HG02970 (cell line): ENCODE results near the gene CLIC5.

Experiments used
- ATAC-seq: cut with Tn5 transposase; IDR thresholded peaks from one replicate; pipeline ENCODE4 v1.9.1; 2021; ENCODE audit warnings: mild to moderate bottlenecking, moderate library complexity, moderate number of reproducible peaks; ENCODE audit not compliant: unreplicated experiment, low FRiP score

The CLIC5 gene

DNA sequence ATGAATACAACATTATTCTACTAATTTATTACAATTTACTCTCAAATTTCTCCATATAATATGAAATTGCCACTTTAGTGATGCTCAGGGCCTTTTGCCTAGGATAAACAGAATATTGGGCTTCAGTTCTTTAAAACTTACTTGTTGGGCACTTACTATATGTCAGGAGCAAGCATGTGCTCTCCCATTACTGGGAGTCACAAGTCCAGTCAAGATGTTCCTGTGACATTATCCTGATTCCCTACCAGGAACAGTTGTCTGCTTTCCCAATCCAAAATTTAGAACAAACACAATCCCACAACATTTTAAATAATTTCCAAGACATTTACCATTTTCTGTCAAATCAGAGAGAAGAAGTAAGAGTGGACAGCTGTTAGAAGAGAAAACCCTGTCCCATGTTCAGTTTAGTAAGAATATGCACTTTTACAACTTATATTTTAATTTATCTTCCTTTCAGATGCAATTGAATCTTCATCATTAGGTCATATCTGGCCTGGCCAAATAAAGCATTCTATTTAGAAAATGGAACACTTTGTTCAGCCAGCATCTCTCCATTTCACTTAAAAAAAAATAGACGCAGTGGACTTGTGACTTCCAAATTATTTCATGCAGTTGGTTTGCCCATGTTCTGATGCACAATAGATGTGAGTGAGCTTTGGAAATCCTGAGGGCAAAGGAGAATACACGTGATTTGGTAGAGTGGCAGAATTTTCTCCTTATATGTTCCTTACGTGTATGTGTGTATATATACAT is 159.8 kb downstream of the CLIC5 start:
- no peak for ATAC-seq

GRCh38 chr6:45854149-45854742 is 161.4 kb downstream of the CLIC5 start:
- ATAC-seq, result no peak

- no peak for ATAC-seq
Observed at GRCh38 chr6:45851034-45851400, 164.6 kb downstream of the CLIC5 start.

GRCh38 chr6:45850378-45851033 is 165.2 kb downstream of the CLIC5 start:
- ATAC-seq, result no peak

GRCh38 chr6:45845567-45845966 is 170.1 kb downstream of the CLIC5 start:
- no peak for ATAC-seq

DNA sequence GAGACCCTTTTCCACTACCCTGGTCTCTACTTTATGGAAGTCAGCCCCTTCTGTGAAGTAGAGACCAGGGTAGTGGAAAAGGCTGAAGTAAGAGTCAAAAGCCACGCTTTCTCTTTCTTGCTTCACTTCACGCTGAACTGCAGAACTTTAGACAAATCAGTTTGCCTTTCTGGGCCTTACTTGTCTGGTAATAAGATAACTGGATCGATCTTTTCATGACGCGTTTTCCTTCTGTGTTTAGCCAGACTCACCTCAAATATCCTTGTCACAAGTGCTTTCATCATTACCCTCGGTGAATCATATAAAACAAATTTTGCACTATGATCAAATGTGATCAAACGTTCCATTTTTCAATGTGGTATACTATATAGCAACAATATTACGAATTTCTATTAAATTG is 170.7 kb downstream of the CLIC5 start:
- ATAC-seq, result no peak

DNA sequence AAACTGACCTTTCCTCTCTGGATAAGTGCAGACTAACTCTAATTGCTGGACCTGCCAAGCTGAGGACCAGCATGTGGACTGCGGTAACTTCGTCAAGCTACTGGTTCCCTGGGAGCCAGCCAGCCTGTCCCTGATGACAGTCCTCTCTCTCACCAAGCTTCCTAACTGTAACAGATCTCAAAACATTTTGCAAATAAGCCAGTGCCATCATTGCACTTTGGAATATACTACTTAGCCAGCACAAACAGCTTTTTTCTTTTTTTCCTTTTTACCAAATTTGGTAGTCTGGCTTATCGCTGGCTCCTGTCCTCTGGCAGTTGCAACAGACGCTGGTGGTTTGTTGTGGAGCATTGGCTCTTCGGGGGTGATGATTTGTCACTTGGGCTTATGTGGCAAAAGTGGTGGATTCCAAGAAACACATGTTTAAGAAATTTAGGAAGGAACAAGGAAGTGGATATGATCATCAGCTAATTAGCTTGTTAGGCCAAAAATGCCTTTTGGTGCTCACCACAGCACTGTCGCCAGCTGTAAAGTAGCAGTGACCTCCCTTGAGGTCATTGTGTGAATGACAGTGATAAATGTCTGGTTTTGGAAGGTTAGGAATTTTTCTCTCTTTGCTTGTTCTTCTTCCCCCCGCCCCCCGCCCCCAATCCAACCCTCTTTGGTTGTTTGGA is 171.7 kb downstream of the CLIC5 start:
- ATAC-seq, result no peak

GRCh38 chr6:45841062-45841461 is 174.6 kb downstream of the CLIC5 start:
- ATAC-seq, result no peak

GRCh38 chr6:45838996-45839395 is 176.7 kb downstream of the CLIC5 start:
- no peak for ATAC-seq

DNA sequence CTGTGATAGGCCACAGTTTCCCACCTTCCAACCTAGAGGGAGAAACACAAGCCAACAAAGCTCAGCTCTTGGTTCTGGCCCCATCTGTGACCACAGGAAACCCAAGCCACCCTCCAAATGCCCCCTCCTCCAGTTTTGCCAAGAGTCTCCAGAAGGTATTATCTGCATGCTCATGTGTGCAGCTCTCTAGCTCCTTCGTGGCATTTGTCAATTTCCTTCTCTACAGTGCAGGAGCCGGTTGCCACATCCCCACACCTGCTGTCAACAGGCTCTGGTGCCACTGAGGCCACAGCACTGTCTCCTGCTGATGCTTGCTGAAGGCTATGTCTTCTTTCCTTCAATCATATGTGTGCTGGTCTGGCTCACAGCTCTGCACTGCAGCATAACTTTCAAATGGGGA is 177.2 kb downstream of the CLIC5 start:
- ATAC-seq, result no peak

DNA sequence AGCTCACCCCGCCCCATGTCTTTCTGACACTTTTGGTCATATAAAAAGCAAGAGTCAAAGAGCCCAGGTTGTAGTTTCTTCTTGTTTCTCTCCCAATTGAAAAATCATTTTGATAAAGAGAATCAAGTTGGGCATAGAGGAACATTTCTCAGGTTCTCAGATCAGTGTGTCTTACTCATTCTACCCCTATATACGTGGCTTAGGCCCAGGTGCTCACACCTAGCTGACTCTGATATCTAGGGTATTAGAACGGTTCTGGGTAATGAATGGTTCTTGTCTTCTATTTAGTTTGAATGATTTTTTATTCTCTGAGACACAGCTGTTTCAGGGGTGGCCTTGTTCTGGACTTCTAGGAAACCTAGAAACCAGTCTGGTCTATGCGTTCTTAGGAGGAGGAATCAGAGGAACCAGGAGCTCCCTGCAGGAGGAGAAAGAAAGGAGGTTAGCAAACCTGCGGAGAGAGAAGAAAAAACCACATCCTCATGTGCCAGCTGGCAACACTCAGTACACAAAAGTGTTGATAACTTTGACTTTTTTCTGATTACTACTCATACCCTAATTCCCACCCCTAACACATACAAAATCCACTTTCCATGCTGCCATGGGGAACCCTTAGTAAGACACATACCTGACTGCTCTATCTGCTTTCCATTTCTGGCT is 178.0 kb downstream of the CLIC5 start:
- no peak for ATAC-seq

GRCh38 chr6:45836984-45837383 is 178.7 kb downstream of the CLIC5 start:
- no peak for ATAC-seq

- ATAC-seq, result no peak
Observed at GRCh38 chr6:45836438-45836824, 179.2 kb downstream of the CLIC5 start.

DNA sequence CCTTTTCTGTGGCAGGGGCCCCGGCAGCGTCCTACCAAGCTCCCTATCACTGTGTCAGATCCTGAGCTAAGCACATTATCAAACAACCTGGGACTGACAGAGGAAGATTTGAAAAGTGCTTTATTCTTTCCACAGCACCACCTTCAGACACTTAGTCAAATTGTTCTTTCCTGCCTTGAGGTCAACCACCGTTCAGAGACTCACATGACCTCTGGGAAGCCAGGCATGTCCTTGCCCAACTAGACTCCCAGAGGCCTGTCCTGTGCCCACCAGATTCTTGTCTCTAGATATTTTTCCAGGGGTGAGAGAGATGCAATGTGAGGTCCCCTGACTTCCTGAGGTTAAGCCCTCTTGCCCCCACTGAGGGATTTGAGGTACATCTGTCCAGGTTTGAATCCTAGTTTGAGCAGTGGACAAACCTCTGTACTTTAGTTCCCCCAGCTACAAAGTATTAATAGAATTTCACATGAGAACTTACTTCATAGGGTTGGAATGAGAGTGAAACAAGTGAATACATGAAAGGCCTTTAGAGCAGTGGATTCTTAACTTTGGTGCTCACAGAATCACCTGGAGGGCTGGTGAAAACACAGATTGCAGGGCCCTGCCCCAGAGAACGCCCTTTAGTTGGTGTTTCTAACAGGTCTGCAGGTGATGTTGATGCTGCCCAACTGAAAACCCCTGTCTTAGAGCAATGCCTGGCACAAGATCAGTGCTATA is 179.8 kb downstream of the CLIC5 start:
- no peak for ATAC-seq

DNA sequence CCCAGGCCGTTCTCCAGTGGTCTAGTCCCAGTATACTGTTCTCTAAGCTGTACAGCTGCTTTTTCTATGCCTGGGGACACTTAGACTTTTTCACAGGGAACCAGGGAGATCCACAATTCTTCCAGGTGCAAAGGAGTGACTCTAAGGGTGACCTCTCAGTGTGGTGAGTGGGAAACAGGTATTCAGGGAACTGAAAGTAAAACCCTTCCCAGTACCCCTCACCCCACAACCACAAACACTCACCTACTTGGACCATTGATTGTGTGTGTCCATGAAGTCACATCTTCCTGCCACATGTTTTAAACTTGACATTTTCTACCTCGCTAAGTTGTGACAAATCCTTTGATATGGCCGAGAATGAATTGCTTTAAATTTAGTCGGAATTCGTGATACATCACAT is 183.6 kb downstream of the CLIC5 start:
- ATAC-seq, result no peak
